Activated CD4-positive, alpha-beta T cell treated with anti-CD3 and anti-CD28 coated beads, Interleukin-2, amount 50 U/mL, for 16 hours (primary cell): Measurements from ENCODE around the gene PRDX2.
A peak's percentile ranks its signal among the peaks of the same experiment; 100 is the strongest.
"Not testable (repeated sequence)": the region's sequence is repeated elsewhere in the genome, so short reads cannot be mapped to it uniquely, and the experiment has no call there.

Source experiments
- DNase-seq: peaks from one replicate; pipeline ENCODE4 v3.0.0-alpha.2; 2020

The PRDX2 gene

GRCh38 chr19:12801466-12802266 lies at the start of gene PRDX2, which contains the start of gene THSD8:
Gene PRDX2 (minus strand): TSS chr19:12801800. CDS start chr19:12801261, 539 bp downstream.
Gene THSD8 (plus strand): TSS chr19:12802069. CDS start chr19:12802072, 3 bp downstream.
- peak; percentile 84 for DNase-seq

GRCh38 chr19:12847159-12848139 lies 45.8 kb upstream of the PRDX2 start:
- peak; percentile 86 for DNase-seq

- not testable (repeated sequence) for DNase-seq
These were observed 45.0 kb upstream of the PRDX2 start for GRCh38 chr19:12846613-12847012.

- no peak for DNase-seq
These were observed 42.6 kb upstream of the PRDX2 start for GRCh38 chr19:12843999-12844732.

GRCh38 chr19:12843328-12843727 lies 41.7 kb upstream of the PRDX2 start:
- DNase-seq, result no peak

- DNase-seq, result no peak
These were observed 40.9 kb upstream of the PRDX2 start for GRCh38 chr19:12842511-12842910.

DNA sequence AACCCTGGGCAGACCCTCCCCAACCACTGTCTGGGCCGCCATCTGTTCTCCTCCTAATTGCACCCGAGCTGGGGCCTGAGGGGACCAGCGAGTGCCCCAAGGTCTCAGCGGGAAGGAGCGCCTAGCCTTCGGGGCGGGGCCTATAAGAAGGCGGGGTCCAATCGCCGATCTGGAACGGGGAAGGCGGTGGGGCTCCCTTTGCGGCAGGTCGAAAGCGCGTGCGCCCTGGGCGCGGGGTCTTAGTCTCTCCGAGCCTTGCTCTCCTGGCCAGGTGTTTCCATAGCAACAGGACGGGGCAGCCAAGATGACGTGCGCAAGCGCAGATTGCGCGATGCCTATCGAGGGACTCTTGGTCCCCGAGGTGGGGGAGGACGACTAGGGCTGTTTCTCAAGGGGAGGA lies 39.5 kb upstream of the PRDX2 start:
- no peak for DNase-seq

- DNase-seq, result peak; percentile 73
These were observed 38.8 kb upstream of the PRDX2 start for GRCh38 chr19:12840091-12841079.

- no peak for DNase-seq
These were observed 37.5 kb upstream of the PRDX2 start for GRCh38 chr19:12838886-12839756.

- DNase-seq, result peak; percentile 50
These were observed 36.7 kb upstream of the PRDX2 start, which contains the start of gene MAST1 for GRCh38 chr19:12838182-12838885. Gene MAST1 (plus strand): TSS chr19:12838515. CDS start chr19:12838573, 58 bp downstream.

DNA sequence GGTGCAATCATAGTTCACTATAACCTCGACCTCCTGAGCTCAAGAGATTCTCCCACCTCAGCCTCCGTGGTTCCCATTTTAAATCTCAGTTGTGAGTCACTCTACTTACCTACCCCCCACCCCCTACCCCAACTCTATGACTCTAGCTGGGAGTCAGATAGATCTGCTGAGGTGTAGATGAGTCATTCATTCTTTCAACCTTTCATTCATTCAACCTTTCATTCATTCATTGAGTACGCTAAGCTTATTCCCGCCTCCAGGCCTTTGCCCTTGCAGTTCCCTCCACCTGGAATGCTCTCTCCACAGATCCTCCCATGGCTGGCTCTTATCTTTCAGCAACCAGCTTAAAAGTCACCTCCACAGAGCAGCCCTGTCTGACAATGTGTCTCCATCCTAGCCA lies 35.6 kb upstream of the PRDX2 start:
- DNase-seq, result no peak

DNA sequence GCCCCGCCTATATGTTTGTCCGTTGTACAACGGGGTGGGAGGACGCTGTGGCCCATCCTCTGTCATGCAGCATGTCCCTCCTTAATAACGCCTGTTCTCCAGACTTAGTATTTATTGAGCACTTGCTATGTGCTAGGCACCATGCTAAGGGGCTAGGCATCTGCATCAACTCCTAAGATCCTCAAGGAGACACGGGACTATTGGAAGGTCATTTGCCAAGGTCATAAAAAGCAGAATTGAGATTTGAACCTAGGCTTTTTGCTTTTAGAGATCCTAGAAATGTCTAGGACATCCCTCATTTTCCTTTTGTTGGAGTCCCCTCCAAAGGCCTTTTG lies 34.9 kb upstream of the PRDX2 start:
- no peak for DNase-seq

GRCh38 chr19:12834976-12835757 lies 33.6 kb upstream of the PRDX2 start:
- DNase-seq, result no peak

GRCh38 chr19:12834566-12834943 lies 33.0 kb upstream of the PRDX2 start, which contains the start of gene RTBDN:
Gene RTBDN (minus strand): TSS chr19:12834579. CDS start chr19:12829979, 4,600 bp downstream.
- no peak for DNase-seq

DNA sequence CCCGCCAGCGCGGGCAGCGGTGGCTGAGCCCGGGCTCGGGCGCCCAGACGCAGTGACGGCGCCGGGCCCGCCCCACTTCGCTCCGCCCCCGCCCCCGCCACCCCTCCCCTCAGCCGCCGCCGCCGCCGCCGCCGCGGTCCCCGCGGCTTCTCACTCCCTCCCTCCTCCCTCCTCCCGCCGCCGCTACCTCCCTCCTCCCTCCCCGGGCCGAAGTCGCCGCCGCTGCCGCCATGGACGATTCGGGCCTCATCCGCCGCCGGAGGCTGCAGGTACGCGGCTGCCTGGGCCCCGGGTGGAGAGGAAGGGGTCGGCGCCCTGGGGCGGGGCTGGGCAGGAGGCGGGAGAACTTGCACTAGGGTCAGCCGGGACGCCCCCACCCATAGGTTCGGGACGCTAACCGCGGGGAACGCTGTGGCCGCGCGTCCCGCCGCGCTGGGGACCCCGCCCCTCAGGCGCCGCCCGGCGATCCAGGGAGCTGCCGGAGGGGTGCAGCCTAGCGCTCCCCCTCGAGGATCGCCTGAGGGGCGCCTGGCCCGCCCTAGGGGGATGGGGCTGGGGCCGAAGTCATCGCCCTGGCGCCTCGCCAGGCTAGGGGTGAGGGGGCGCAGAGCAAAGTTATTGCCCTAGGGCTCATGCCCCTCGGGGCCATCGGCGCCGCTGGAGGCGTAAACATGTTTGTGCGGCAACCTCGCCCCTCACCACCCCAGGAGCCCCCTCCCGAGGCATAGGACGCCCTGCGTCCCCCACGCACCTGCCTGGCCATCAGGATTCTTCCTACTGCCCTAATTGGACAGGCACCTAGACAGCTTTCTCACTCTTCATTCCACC lies 32.4 kb upstream of the PRDX2 start:
- no peak for DNase-seq

GRCh38 chr19:12833418-12833737 lies 31.8 kb upstream of the PRDX2 start:
- no peak for DNase-seq

- DNase-seq, result peak; percentile 45
These were observed 26.9 kb upstream of the PRDX2 start for GRCh38 chr19:12828494-12828893.
